Activated CD8-positive, alpha-beta memory T cell treated with anti-CD3 and anti-CD28 coated beads, Interleukin-2, amount 10 ng/mL, durations not matched to agents 7 days and 5 days (primary cell): Measurements from ENCODE around the gene ADSS1. TPM values are rescaled to one million over a fixed set of nuclear protein-coding genes. Genes with fewer than 3 reads are reported as not detected.

Experiments
- ATAC-seq: fragments of 150-1000 bp; cut with Tn5 transposase; one replicate; pipeline ENCODE4 v1.10.0; 2021; ENCODE audit warnings: moderate library complexity
- CTCF ChIA-PET: fragments of 350-600 bp; sonication (Branson Sonifier 250); formaldehyde crosslinking; loops from one replicate; lab custom pipeline; 2021; ENCODE audit warnings: antibody characterized with exemption; lab: Charles Lee
- DNase-seq: peaks from one replicate; pipeline ENCODE4 v3.0.0-alpha.2; 2020
- H3K27ac Mint-ChIP-seq: one replicate; pipeline ENCODE4 v1.8.0; 2021; ENCODE audit warnings: mild to moderate bottlenecking, mixed read lengths
- H3K27me3 Mint-ChIP-seq: one replicate; pipeline ENCODE4 v1.8.0; 2021; ENCODE audit warnings: mixed read lengths
- H3K36me3 Mint-ChIP-seq: one replicate; pipeline ENCODE4 v1.8.0; 2021; ENCODE audit warnings: mild to moderate bottlenecking, mixed read lengths
- H3K4me1 Mint-ChIP-seq: one replicate; pipeline ENCODE4 v1.8.0; 2021; ENCODE audit warnings: mixed read lengths
- H3K4me3 Mint-ChIP-seq: one replicate; pipeline ENCODE4 v1.8.0; 2021; ENCODE audit warnings: mild to moderate bottlenecking, moderate library complexity, mixed read lengths
- H3K9me3 Mint-ChIP-seq: one replicate; pipeline ENCODE4 v1.8.0; 2022; ENCODE audit warnings: low read depth, mixed read lengths
- total RNA-seq, 2 experiments: library from RNA; stranded (reverse); gene quantifications; one replicate each; pipeline ENCODE4 v1.2.3, GENCODE V29; 2021

ADSS1 gene
- total RNA-seq, 2 experiments from 2014 or later = 2.5 to 3.5 TPM

- no peaks in the 10 kb centered on the region for H3K9me3 Mint-ChIP-seq
- CTCF ChIA-PET = interaction anchor here (1.2 to 2.2 kb wide), 2 partner anchors 18 to 19 kb away, joined by 4 to 7 read pairs; no protein-coding TSS in a partner anchor
- ATAC-seq = no peak
- peaks cover 8% of the 10 kb centered on the region for H3K4me1 Mint-ChIP-seq
- H3K4me3 Mint-ChIP-seq = no peak overlapping the region
- no peak overlapping the region for H3K27ac Mint-ChIP-seq
- no peaks in the 10 kb centered on the region for H3K27me3 Mint-ChIP-seq
- peaks cover 5% of the 10 kb centered on the region for H3K36me3 Mint-ChIP-seq
- no peak for DNase-seq
These were observed 64.3 kb downstream of the ADSS1 start for GRCh38 chr14:104788161-104788818.

GRCh38 chr14:104788873-104789663, 65.0 kb downstream of the ADSS1 start:
- DNase-seq (no peak), ATAC-seq (no peak)
- Mint-ChIP-seq H3K4me1 (peaks cover 16% of the 10 kb centered on the region), H3K27me3 (no peaks in the 10 kb centered on the region), H3K4me3 (no peak overlapping the region), H3K36me3 (peaks cover 6% of the 10 kb centered on the region), H3K27ac (no peak overlapping the region), H3K9me3 (no peaks in the 10 kb centered on the region)
- CTCF ChIA-PET = interaction anchor here (1.0 to 2.2 kb wide), 3 partner anchors 18 to 37 kb away, joined by 3 to 7 read pairs (median 4); no protein-coding TSS in a partner anchor

- H3K36me3 Mint-ChIP-seq = peaks cover 6% of the 10 kb centered on the region
- ATAC-seq (no peak), DNase-seq (no peak)
- H3K27me3 Mint-ChIP-seq = no peaks in the 10 kb centered on the region
- H3K9me3 Mint-ChIP-seq = no peaks in the 10 kb centered on the region
- CTCF ChIA-PET = interaction anchor here (1.0 to 2.2 kb wide), 2 partner anchors 21 to 36 kb away, joined by 3 to 7 read pairs; no protein-coding TSS in a partner anchor
- no peak overlapping the region for H3K27ac Mint-ChIP-seq
- no peak overlapping the region for H3K4me3 Mint-ChIP-seq
- H3K4me1 Mint-ChIP-seq = peaks cover 22% of the 10 kb centered on the region
These were observed 66.0 kb downstream of the ADSS1 start for GRCh38 chr14:104789752-104790743.

- no peak for ATAC-seq
- Mint-ChIP-seq H3K9me3 (no peaks in the 10 kb centered on the region), H3K4me1 (peaks cover 28% of the 10 kb centered on the region), H3K27ac (no peak overlapping the region), H3K4me3 (no peak overlapping the region), H3K36me3 (peaks cover 6% of the 10 kb centered on the region), H3K27me3 (no peaks in the 10 kb centered on the region)
- no peak for DNase-seq
- CTCF ChIA-PET = interaction anchor here (1.2 to 1.3 kb wide), 2 partner anchors 23 to 35 kb away, joined by 3 to 4 read pairs; no protein-coding TSS in a partner anchor
These were observed 67.4 kb downstream of the ADSS1 start for GRCh38 chr14:104791425-104791824.

GRCh38 chr14:104792101-104792884, 68.3 kb downstream of the ADSS1 start:
- H3K9me3 Mint-ChIP-seq = no peaks in the 10 kb centered on the region
- ATAC-seq (no peak), DNase-seq (no peak)
- H3K36me3 Mint-ChIP-seq = peaks cover 6% of the 10 kb centered on the region
- H3K27ac Mint-ChIP-seq = no peak overlapping the region
- CTCF ChIA-PET = interaction anchor here (0.8 to 1.2 kb wide), 2 partner anchors 8 to 23 kb away, joined by 3 read pairs; partner anchors contain the start of gene ZBTB42
- H3K27me3 Mint-ChIP-seq = no peaks in the 10 kb centered on the region
- no peak overlapping the region for H3K4me3 Mint-ChIP-seq
- peaks cover 29% of the 10 kb centered on the region for H3K4me1 Mint-ChIP-seq

- CTCF ChIA-PET = interaction anchor here (0.8 kb wide), 1 partner anchor 8 kb away, joined by 3 read pairs; the partner anchor contains the start of gene ZBTB42
- peaks cover 29% of the 10 kb centered on the region for H3K4me1 Mint-ChIP-seq
- no peaks in the 10 kb centered on the region for H3K27me3 Mint-ChIP-seq
- peak overlapping the region; percentile 88 for H3K4me3 Mint-ChIP-seq
- DNase-seq (no peak), ATAC-seq (no peak)
- H3K27ac Mint-ChIP-seq = peak overlapping the region; percentile 86
- H3K36me3 Mint-ChIP-seq = peaks cover 6% of the 10 kb centered on the region
- no peaks in the 10 kb centered on the region for H3K9me3 Mint-ChIP-seq
These were observed 69.1 kb downstream of the ADSS1 start for GRCh38 chr14:104792945-104793702.

GRCh38 chr14:104793703-104793959, 69.6 kb downstream of the ADSS1 start:
- Mint-ChIP-seq H3K27ac (peak overlapping the region; percentile 86), H3K4me1 (peaks cover 29% of the 10 kb centered on the region), H3K27me3 (no peaks in the 10 kb centered on the region), H3K36me3 (peaks cover 6% of the 10 kb centered on the region), H3K9me3 (no peaks in the 10 kb centered on the region), H3K4me3 (peak overlapping the region; percentile 88)
- ATAC-seq (no peak), DNase-seq (no peak)
- CTCF ChIA-PET = interaction anchor here (1.5 kb wide), 1 partner anchor 25 kb away, joined by 12 read pairs; no protein-coding TSS in a partner anchor

GRCh38 chr14:104794099-104794498, 70.1 kb downstream of the ADSS1 start:
- no peaks in the 10 kb centered on the region for H3K9me3 Mint-ChIP-seq
- CTCF ChIA-PET = interaction anchor here (1.1 to 2.5 kb wide), 4 partner anchors 26 to 42 kb away, joined by 3 to 13 read pairs (median 8); no protein-coding TSS in a partner anchor
- peaks cover 29% of the 10 kb centered on the region for H3K4me1 Mint-ChIP-seq
- peaks cover 6% of the 10 kb centered on the region for H3K36me3 Mint-ChIP-seq
- peak; percentile 17 for ATAC-seq
- peak; percentile 74 for DNase-seq
- peak overlapping the region; percentile 88 for H3K4me3 Mint-ChIP-seq
- H3K27me3 Mint-ChIP-seq = no peaks in the 10 kb centered on the region
- H3K27ac Mint-ChIP-seq = peak overlapping the region; percentile 86

- Mint-ChIP-seq H3K4me1 (peaks cover 29% of the 10 kb centered on the region), H3K9me3 (no peaks in the 10 kb centered on the region), H3K4me3 (peak overlapping the region; percentile 88), H3K27ac (peak overlapping the region; percentile 86), H3K27me3 (peaks cover 3% of the 10 kb centered on the region), H3K36me3 (peaks cover 6% of the 10 kb centered on the region)
- no peak for DNase-seq
- CTCF ChIA-PET = interaction anchor here (0.7 to 2.5 kb wide), 5 partner anchors 26 to 42 kb away, joined by 3 to 13 read pairs (median 3); no protein-coding TSS in a partner anchor
- peak; percentile 15 for ATAC-seq
These were observed 70.6 kb downstream of the ADSS1 start for GRCh38 chr14:104794631-104794992.

GRCh38 chr14:104794993-104795780, 71.2 kb downstream of the ADSS1 start, which contains the start of gene AKT1:
Gene AKT1, minus strand, starts transcription at chr14:104795748. Its CDS starts 3,105 bp downstream, at chr14:104792643.
- peak; percentile 68 for ATAC-seq
- Mint-ChIP-seq H3K4me3 (peak within 1 kb of the TSS; percentile 88), H3K27ac (peak within 1 kb of the TSS; percentile 86), H3K9me3 (no peaks in the 10 kb centered on the region), H3K36me3 (peaks cover 6% of the 10 kb centered on the region), H3K4me1 (peaks cover 32% of the 10 kb centered on the region), H3K27me3 (peaks cover 6% of the 10 kb centered on the region)
- DNase-seq = peak; percentile 56
- CTCF ChIA-PET = interaction anchor here (0.7 to 2.5 kb wide), 5 partner anchors 27 to 43 kb away, joined by 3 to 13 read pairs (median 3); no protein-coding TSS in a partner anchor
